GM21381 (cell line): ENCODE data around the gene FGD3.

ENCODE experiments used
- ATAC-seq: cut with Tn5 transposase; IDR thresholded peaks from one replicate; pipeline ENCODE4 v1.9.1; 2021; ENCODE audit warnings: mild to moderate bottlenecking, moderate library complexity; ENCODE audit not compliant: unreplicated experiment

Gene FGD3

GRCh38 chr9:93027750-93028149, 80.4 kb downstream of the FGD3 start:
- ATAC-seq: no peak

- ATAC-seq: no peak
Measured at GRCh38 chr9:93028448-93029006, 81.2 kb downstream of the FGD3 start.

- no peak for ATAC-seq
Measured at GRCh38 chr9:93030642-93031628, 83.6 kb downstream of the FGD3 start.

GRCh38 chr9:93031629-93032430, 84.5 kb downstream of the FGD3 start:
- ATAC-seq: no peak

GRCh38 chr9:93032545-93032944, 85.2 kb downstream of the FGD3 start:
- ATAC-seq: no peak

GRCh38 chr9:93033531-93033930, 86.2 kb downstream of the FGD3 start:
- ATAC-seq: no peak

- no peak for ATAC-seq
Measured at GRCh38 chr9:93035106-93035660, 87.9 kb downstream of the FGD3 start.

GRCh38 chr9:93035821-93036351, 88.6 kb downstream of the FGD3 start:
- no peak for ATAC-seq

GRCh38 chr9:93036887-93037475, 89.7 kb downstream of the FGD3 start:
- no peak for ATAC-seq

- ATAC-seq: no peak
Measured at GRCh38 chr9:93037476-93037971, 90.2 kb downstream of the FGD3 start.

GRCh38 chr9:93038918-93039317, 91.6 kb downstream of the FGD3 start:
- no peak for ATAC-seq

- no peak for ATAC-seq
Measured at GRCh38 chr9:93039456-93039855, 92.1 kb downstream of the FGD3 start.

GRCh38 chr9:93039976-93040375, 92.7 kb downstream of the FGD3 start:
- ATAC-seq: no peak

GRCh38 chr9:93040409-93040808, 93.1 kb downstream of the FGD3 start:
- no peak for ATAC-seq

GRCh38 chr9:93041108-93041802, 93.9 kb downstream of the FGD3 start:
- no peak for ATAC-seq

GRCh38 chr9:93043122-93043521, 95.8 kb downstream of the FGD3 start:
- no peak for ATAC-seq

- ATAC-seq: no peak
Measured at GRCh38 chr9:93045521-93045920, 98.2 kb downstream of the FGD3 start.

GRCh38 chr9:93048566-93049448, 101.5 kb downstream of the FGD3 start:
- ATAC-seq: no peak

- no peak for ATAC-seq
Measured at GRCh38 chr9:93049491-93049890, 102.2 kb downstream of the FGD3 start.
